Heart left ventricle (tissue), 16 donors: Measurements from ENCODE around the gene BLOC1S1. TPM values are rescaled to one million over a fixed set of nuclear protein-coding genes. Genes with fewer than 3 reads are reported as not detected.

Experiments
- ATAC-seq, 4 donors: fragments of 200-7000 bp; cut with Tn5 transposase; one replicate each; pipeline ENCODE4 v1.9.1; 2020 to 2022; ENCODE audit warnings: moderate library complexity in 4 of 4, mild to moderate bottlenecking in 3 of 4, moderate number of reproducible peaks in 1 of 4
- DNase-seq, 5 donors: peaks; one replicate each; pipeline ENCODE4 v3.0.0-alpha.2; 2020
- H3K27ac ChIP-seq, 12 donors: fragments of 200-600 bp; sonication (generic) in 4 of 12; one replicate each; pipeline versions ENCODE4 v1.5.0 to v1.8.0; 2016 to 2022; ENCODE audit warnings: mild to moderate bottlenecking in 2 of 12
- H3K27me3 ChIP-seq, 9 donors: fragments of 200-600 bp; sonication (generic) in 2 of 9; one replicate each; pipeline versions ENCODE4 v1.5.1 to v1.8.0; 2016 to 2022; ENCODE audit warnings: mild to moderate bottlenecking in 3 of 9
- H3K36me3 ChIP-seq, 9 donors: fragments of 200-600 bp; sonication (generic) in 2 of 9; one replicate each; pipeline versions ENCODE4 v1.5.0 to v1.8.0; 2018 to 2022; ENCODE audit warnings: mild to moderate bottlenecking in 2 of 9
- H3K4me1 ChIP-seq, 12 donors: fragments of 200-600 bp; sonication (generic) in 4 of 12; one replicate each; pipeline versions ENCODE4 v1.5.0 to v1.8.0; 2016 to 2022; ENCODE audit warnings: mild to moderate bottlenecking in 3 of 12
- H3K4me3 ChIP-seq, 12 donors: fragments of 200-600 bp; sonication (generic) in 4 of 12; one replicate each; pipeline versions ENCODE4 v1.5.0 to v1.8.0; 2017 to 2022; ENCODE audit warnings: mild to moderate bottlenecking in 9 of 12, moderate library complexity in 4 of 12
- H3K9me3 ChIP-seq, 12 donors: fragments of 200-600 bp; sonication (generic) in 4 of 12; one replicate each; pipeline versions ENCODE4 v1.5.0 to v1.8.0; 2016 to 2022; ENCODE audit warnings: mild to moderate bottlenecking in 1 of 12
- CTCF ChIP-seq, 12 donors: fragments of 200-600 bp; sonication (generic) in 4 of 12; IDR thresholded peaks; one replicate each; pipeline versions ENCODE4 v1.5.0 to v1.8.0; 2018 to 2022; ENCODE audit warnings: antibody characterized with exemption in 12 of 12, mild to moderate bottlenecking in 5 of 12
- POLR2A ChIP-seq, 2 donors: fragments of 450-650 bp; IDR thresholded peaks; one replicate each; pipeline ENCODE4 v1.6.1; 2017; ENCODE audit warnings: antibody characterized with exemption in 2 of 2, mild to moderate bottlenecking in 2 of 2, moderate library complexity in 2 of 2
- WGBS, 4 donors: extraction: QIAGEN DNeasy Blood & Tissue Kit in 2 of 4; methylation state at CpG; one replicate each; pipeline versions ENCODE4 v1.1.5 to v1.1.7; 2013 to 2018; 5-methylcytosine and 5-hydroxymethylcytosine counted together
- intact Hi-C, 10 donors: fragments of 100-400 bp; cut with DNase I; formaldehyde crosslinking; loops; one replicate each; pipeline versions ENCODE4 v1.11.1 to v1.14.2; 2022
- polyA plus RNA-seq, 2 donors: library from polyadenylated mRNA; stranded (reverse); fragments of 200-250 nt; gene quantifications; one replicate each; pipeline ENCODE4 v1.2.3, GENCODE V29; 2013
- total RNA-seq, 9 donors: library from RNA; depleted of rRNA in 2 of 9; stranded (reverse); fragments of >200 nt in 2 of 9; fragmentation: NEBNext Ultra II Directional in 3 of 9; extraction: Animal tissue kit (Norgen Biotek cat#: 25700) in 3 of 9; gene quantifications; one replicate each; pipeline versions ENCODE4 v1.1.0 to v1.2.4, GENCODE V29; 2016 to 2023
- donor health status: ischemic (EF 13 %, LVEDD 7.1; RV severe dilation, severe dysfunction).
- donor health status: healthy with polysubstance abuse.
- donor health status: DM: no; HTN: yes; CAD: no.
- donor health status: DM: no; HTN: no; CAD: no.
- donor health status: ischemic (EF 25% LVEDD 6.9; RV normal size, moderate dysfunction).
- donor health status: ischemic (EF 25% LVEDD 5.7; RV mildly dilated, moderate dysfunction).
- donor health status: healthy.
- donor health status: DM: yes; HTN: yes; CAD: no.
- donor health status: ischemic (EF 35%, LVEDD 5.7; RV mildly dilated, moderate dysfunction).
- donor health status: nonischemic (EF 11% LVEDD 7.7; RV severe dilation, severe dysfunction).
- donor health status: DM: yes; HTN: yes; CAD: no.
- donor health status: PGD.
- donor health status: ischemic (EF 29% LVEDD 5.4; RV normal size, mild dysfunction).
- donor health status: nonischemic (EF 23%, LVEDD 6.1; RV moderate dilation, normal function).

BLOC1S1 gene
- total and polyA plus RNA-seq, 11 donors, result 71.3 to 314 (median 132) TPM

- Histone ChIP-seq H3K27ac (peak overlapping the region; percentile 29 to 99 (median 93)), H3K27me3 (no peaks in the 10 kb centered on the region), H3K36me3 (peaks cover 0 to 19% (median 0%) of the 10 kb centered on the region in 9 donors), H3K4me3 (peak overlapping the region in 2 of 12 donors; percentile 17 to 83), H3K9me3 (no peaks in the 10 kb centered on the region), H3K4me1 (peaks cover 3 to 88% (median 71%) of the 10 kb centered on the region in 12 donors)
- TF ChIP-seq CTCF (IDR thresholded peaks at IDR 0.05), result no peak
- no peak for TF ChIP-seq POLR2A (IDR thresholded peaks at IDR 0.05)
- intact Hi-C loops, result no loop called here
- ATAC-seq, result no peak
- peak in 2 of 5 donors; percentile 21 to 26 for DNase-seq
- WGBS, 4 donors, result 9 to 36% (median 21%) methylated on average over 4 of the region's 4 CpGs
These were observed 2.2 kb downstream of the BLOC1S1 start for GRCh38 chr12:55718015-55718414.

GRCh38 chr12:55718624-55719275 lies 2.9 kb downstream of the BLOC1S1 start:
- no peak for TF ChIP-seq POLR2A (IDR thresholded peaks at IDR 0.05)
- TF ChIP-seq CTCF (IDR thresholded peaks at IDR 0.05), result no peak
- Histone ChIP-seq H3K4me1 (peaks cover 3 to 88% (median 70%) of the 10 kb centered on the region in 12 donors), H3K36me3 (peaks cover 0 to 27% (median 2%) of the 10 kb centered on the region in 9 donors), H3K4me3 (peak overlapping the region in 1 of 12 donors; percentile 4), H3K27ac (peak overlapping the region; percentile 50 to 99 (median 93)), H3K9me3 (no peaks in the 10 kb centered on the region), H3K27me3 (no peaks in the 10 kb centered on the region)
- 53 to 60% (median 56%) methylated on average over 4 of the region's 4 CpGs for WGBS, 4 donors
- intact Hi-C loops, result no loop called here
- DNase-seq (peak in 2 of 5 donors; percentile 43 to 46), ATAC-seq (no peak)

- DNase-seq (peak in 2 of 5 donors; percentile 20 to 51), ATAC-seq (no peak)
- Histone ChIP-seq H3K27me3 (no peaks in the 10 kb centered on the region), H3K36me3 (peaks cover 0 to 33% (median 8%) of the 10 kb centered on the region in 9 donors), H3K9me3 (no peaks in the 10 kb centered on the region), H3K4me1 (peaks cover 3 to 92% (median 77%) of the 10 kb centered on the region in 12 donors), H3K27ac (peak overlapping the region; percentile 31 to 99 (median 93)), H3K4me3 (no peak overlapping the region)
- WGBS, 4 donors, result 71 to 83% (median 75%) methylated on average over 7 of the region's 7 CpGs
- TF ChIP-seq CTCF (IDR thresholded peaks at IDR 0.05) (no peak), POLR2A (IDR thresholded peaks at IDR 0.05) (no peak)
- intact Hi-C loops, result no loop called here
These were observed 3.5 kb downstream of the BLOC1S1 start for GRCh38 chr12:55719371-55719770.

GRCh38 chr12:55720071-55720564 lies 4.3 kb downstream of the BLOC1S1 start, which contains the start of gene RDH5:
Gene RDH5 (plus strand): TSS chr12:55720393. CDS start chr12:55721185, 792 bp downstream.
- peak; percentile 15 to 66 (median 54) for ATAC-seq
- Histone ChIP-seq H3K4me1 (peaks cover 3 to 92% (median 78%) of the 10 kb centered on the region in 12 donors), H3K27me3 (no peaks in the 10 kb centered on the region), H3K9me3 (no peaks in the 10 kb centered on the region), H3K27ac (peak within 1 kb of the TSS; percentile 31 to 99 (median 93)), H3K4me3 (peak within 1 kb of the TSS in 1 of 12 donors; percentile 15), H3K36me3 (peaks cover 0 to 40% (median 15%) of the 10 kb centered on the region in 9 donors)
- peak in 4 of 5 donors; percentile 67 to 91 (median 76) for DNase-seq
- TF ChIP-seq CTCF (IDR thresholded peaks at IDR 0.05) (no peak), POLR2A (IDR thresholded peaks at IDR 0.05) (no peak)
- WGBS, 4 donors, result 34 to 58% (median 50%) methylated on average over 6 of the region's 6 CpGs
- intact Hi-C loops, result loop anchor here in 6 of 10 donors (1.0 to 5.0 kb wide), 3 partner anchors 38 to 61 kb away; a partner anchor contains a TSS
